MCF 10A (cell line): ENCODE data around the gene ZNF697. TPM values are rescaled to one million over a fixed set of nuclear protein-coding genes. Genes with fewer than 3 reads are reported as not detected.

Source experiments
- BruUV-seq: library from RNA; stranded (reverse); fragments of 400-500 nt; replicated peaks from 2 replicates; lab custom pipeline; 2021; lab: Mats Ljungman, UMichigan
- CTCF ChIA-PET: fragments of 300-600 bp; sonication (Branson Sonifier 250); formaldehyde crosslinking; extraction: SDS; loops from one replicate; lab custom pipeline; 2021; ENCODE audit warnings: antibody characterized with exemption, inconsistent platforms; lab: Yijun Ruan, JAX
- POLR2A ChIA-PET: fragments of 300-600, 350-650 bp; sonication (Branson Sonifier 250); formaldehyde crosslinking; extraction: SDS; loops from one replicate; lab custom pipeline; 2020; ENCODE audit warnings: antibody characterized with exemption, inconsistent platforms; lab: Yijun Ruan, JAX
- DNase-seq: peaks from one replicate; pipeline ENCODE4 v3.0.0-alpha.2; 2018; ENCODE audit not compliant: unreplicated experiment
- H3K27ac Mint-ChIP-seq: one replicate; pipeline ENCODE4 v1.8.0; 2022; ENCODE audit warnings: mild to moderate bottlenecking, low read depth, mixed read lengths; ENCODE audit not compliant: unreplicated experiment
- H3K27me3 Mint-ChIP-seq: one replicate; pipeline ENCODE4 v1.8.0; 2022; ENCODE audit warnings: mixed read lengths; ENCODE audit not compliant: insufficient read depth, unreplicated experiment
- H3K36me3 Mint-ChIP-seq: one replicate; pipeline ENCODE4 v1.8.0; 2022; ENCODE audit warnings: mild to moderate bottlenecking, moderate library complexity, mixed read lengths; ENCODE audit not compliant: insufficient read depth, unreplicated experiment
- H3K4me1 Mint-ChIP-seq: one replicate; pipeline ENCODE4 v1.8.0; 2022; ENCODE audit warnings: mixed read lengths; ENCODE audit not compliant: insufficient read depth, unreplicated experiment
- H3K4me3 Mint-ChIP-seq: one replicate; pipeline ENCODE4 v1.8.0; 2022; ENCODE audit warnings: mild to moderate bottlenecking, moderate library complexity, mixed read lengths; ENCODE audit not compliant: unreplicated experiment
- H3K9me3 Mint-ChIP-seq: one replicate; pipeline ENCODE4 v1.8.0; 2022; ENCODE audit warnings: mixed read lengths; ENCODE audit not compliant: unreplicated experiment
- CTCF ChIP-seq: fragments of 200-600 bp; IDR thresholded peaks from one replicate; pipeline ENCODE4 v1.8.0; 2022; ENCODE audit warnings: antibody characterized with exemption, mild to moderate bottlenecking; ENCODE audit not compliant: unreplicated experiment
- intact Hi-C: fragments of 100-400 bp; cut with micrococcal nuclease; formaldehyde crosslinking; loops from 2 replicates; pipeline ENCODE4 v1.14.1; 2022
- total RNA-seq: library from RNA; stranded (reverse); gene quantifications from 2 replicates; pipeline ENCODE4 v1.2.3, GENCODE V29; 2022

The ZNF697 gene
- total RNA-seq, 1 experiment from 2014 or later = 13.2 TPM

- H3K4me3 Mint-ChIP-seq = no peak overlapping the region
- TF ChIP-seq CTCF = no peak
- no peaks in the 10 kb centered on the region for H3K27me3 Mint-ChIP-seq
- no peaks in the 10 kb centered on the region for H3K36me3 Mint-ChIP-seq
- BruUV-seq = no TSS peak
- no peak overlapping the region for H3K27ac Mint-ChIP-seq
- ChIA-PET POLR2A (no interaction called here), CTCF (interaction anchor here (1.8 to 9.6 kb wide), 3 partner anchors 58 to 204 kb away, joined by 6 to 260 read pairs (median 134); no protein-coding TSS in a partner anchor)
- no peaks in the 10 kb centered on the region for H3K9me3 Mint-ChIP-seq
- peaks cover 7% of the 10 kb centered on the region for H3K4me1 Mint-ChIP-seq
- DNase-seq = no peak
- intact Hi-C loops = no loop called here
Measured at GRCh38 chr1:119680193-119680592, 32.1 kb upstream of the ZNF697 start.

GRCh38 chr1:119679223-119679622 lies 31.2 kb upstream of the ZNF697 start:
- DNase-seq = no peak
- TF ChIP-seq CTCF = no peak
- Mint-ChIP-seq H3K4me1 (peaks cover 10% of the 10 kb centered on the region), H3K4me3 (no peak overlapping the region), H3K27ac (no peak overlapping the region), H3K9me3 (no peaks in the 10 kb centered on the region), H3K27me3 (no peaks in the 10 kb centered on the region), H3K36me3 (no peaks in the 10 kb centered on the region)
- ChIA-PET POLR2A (interaction anchor here (0.6 to 8.7 kb wide), 3 partner anchors 8 to 174 kb away, joined by 3 to 161 read pairs (median 4); partner anchors contain the start of gene ZNF697), CTCF (interaction anchor here (1.8 to 9.6 kb wide), 3 partner anchors 57 to 203 kb away, joined by 6 to 260 read pairs (median 134); no protein-coding TSS in a partner anchor)
- intact Hi-C loops = loop anchor here (5.0 kb wide), 1 partner anchor 63 kb away; no protein-coding TSS in a partner anchor
- no TSS peak for BruUV-seq

- intact Hi-C loops = loop anchor here (5.0 kb wide), 1 partner anchor 66 kb away; no protein-coding TSS in a partner anchor
- no peak overlapping the region for H3K27ac Mint-ChIP-seq
- no peaks in the 10 kb centered on the region for H3K36me3 Mint-ChIP-seq
- POLR2A ChIA-PET = interaction anchor here (1.2 to 8.7 kb wide), 6 partner anchors 10 to 65 kb away, joined by 3 to 161 read pairs (median 8); partner anchors contain the start of genes PHGDH and ZNF697
- no peak overlapping the region for H3K4me3 Mint-ChIP-seq
- BruUV-seq = no TSS peak
- CTCF ChIA-PET = interaction anchor here (0.6 to 9.6 kb wide), 10 partner anchors 7 to 676 kb away, joined by 4 to 260 read pairs (median 6); partner anchors contain the start of gene ZNF697
- no peaks in the 10 kb centered on the region for H3K9me3 Mint-ChIP-seq
- no peak for TF ChIP-seq CTCF
- no peaks in the 10 kb centered on the region for H3K27me3 Mint-ChIP-seq
- peaks cover 21% of the 10 kb centered on the region for H3K4me1 Mint-ChIP-seq
- peak; percentile 6 for DNase-seq
Measured at GRCh38 chr1:119676571-119677206, 28.6 kb upstream of the ZNF697 start.
